Testis (tissue), 3 donors: ENCODE data around the gene ARVCF. TPM values are rescaled to one million over a fixed set of nuclear protein-coding genes. Genes with fewer than 3 reads are reported as not detected.

ENCODE experiments used
- DNase-seq: peaks from one replicate; pipeline ENCODE4 v3.0.0-alpha.2; 2019
- H3K27ac ChIP-seq, 2 donors: fragments of 200-600 bp; sonication (generic); one replicate each; pipeline ENCODE4 v1.5.1; 2019
- H3K27me3 ChIP-seq: fragments of 200-600 bp; sonication (generic); one replicate; pipeline ENCODE4 v1.5.1; 2019
- H3K36me3 ChIP-seq: fragments of 200-600 bp; sonication (generic); one replicate; pipeline ENCODE4 v1.5.1; 2017; ENCODE audit warnings: low read depth; ENCODE audit errors: missing control alignments
- H3K4me1 ChIP-seq: fragments of 200-600 bp; sonication (generic); one replicate; pipeline ENCODE4 v1.5.1; 2019
- H3K4me3 ChIP-seq, 2 donors: fragments of 200-600 bp; sonication (generic); one replicate each; pipeline ENCODE4 v1.5.1; 2017 to 2019
- H3K9me3 ChIP-seq: fragments of 200-600 bp; sonication (generic); one replicate; pipeline ENCODE4 v1.5.1; 2017
- POLR2A ChIP-seq: fragments of 450-650 bp; IDR thresholded peaks from one replicate; pipeline ENCODE4 v1.6.1; 2017; ENCODE audit warnings: antibody characterized with exemption, mild to moderate bottlenecking, moderate library complexity
- WGBS, 2 donors: methylation state at CpG; one replicate each; pipeline ENCODE4 v1.1.5; 2018; 5-methylcytosine and 5-hydroxymethylcytosine counted together
- intact Hi-C: fragments of 100-400 bp; cut with DNase I; formaldehyde crosslinking; loops from one replicate; pipeline ENCODE4 v1.15.1; 2023; ENCODE audit warnings: low total_unique reads
- polyA plus RNA-seq: library from polyadenylated mRNA; stranded (reverse); fragments of 350-450 nt; fragmentation: Illumina TruSeq; extraction: RNeasy Lipid Tissue Mini Kit (QIAGEN cat#74804); gene quantifications from one replicate; pipeline ENCODE4 v1.2.3, GENCODE V29; 2014; ENCODE audit warnings: low read depth, low replicate concordance; ENCODE audit not compliant: insufficient read depth
- total RNA-seq, 2 donors: library from RNA; depleted of rRNA; stranded (reverse); fragments of >200 nt; gene quantifications; one replicate each; pipeline ENCODE4 v1.2.3, GENCODE V29; 2016
- TF ChIP-seq, protein P1 (sequence below), 3 experiments: fragments of 450-650 bp in 2 of 3; fragments of 200-600 bp in 1 of 3; sonication (generic) in 1 of 3; IDR thresholded peaks; one replicate each; pipeline ENCODE4 v1.5.1; 2016 to 2019; ENCODE audit warnings: antibody characterized with exemption in 3 of 3, mild to moderate bottlenecking in 2 of 3, moderate library complexity in 1 of 3

ARVCF gene
- total and polyA plus RNA-seq, 3 donors from 2014 or later, result 21.1 to 57.7 (median 43.2) TPM

DNA sequence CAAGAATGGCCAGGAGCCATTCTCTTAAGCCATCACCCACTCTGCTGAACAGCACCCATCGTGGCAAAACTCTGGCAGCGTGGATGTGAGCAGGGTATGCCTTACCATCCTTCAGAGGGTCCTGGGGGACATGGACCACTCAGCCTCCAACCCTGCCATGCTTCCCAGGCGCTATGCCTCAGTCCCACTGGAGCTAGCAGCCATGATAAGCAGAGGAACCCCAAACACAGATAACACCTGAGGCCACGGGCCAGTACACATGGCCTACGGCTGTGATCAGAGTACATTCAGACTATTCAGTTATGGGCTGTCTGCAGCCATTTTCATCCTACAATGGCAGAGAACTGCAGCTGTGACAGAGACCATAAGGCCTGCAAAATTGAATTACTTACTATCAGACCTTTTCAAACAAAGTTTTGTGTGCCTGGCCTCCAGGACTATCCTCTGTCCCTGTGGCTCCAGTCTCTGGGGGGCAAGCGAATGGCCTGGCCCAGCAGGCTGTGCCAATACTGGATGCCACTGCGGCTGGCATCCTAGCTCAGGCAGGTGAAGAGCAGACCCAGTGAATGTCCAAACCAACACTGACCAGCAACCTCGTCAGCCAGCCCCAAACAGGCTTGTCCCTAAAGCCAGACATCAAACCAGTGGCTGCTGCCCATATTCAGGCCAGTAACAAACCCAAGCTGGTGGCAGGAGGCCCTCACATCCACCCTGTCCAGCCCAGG lies 6.9 kb downstream of the ARVCF start:
- DNase-seq, result no peak
- WGBS, 2 donors, result 96% methylated on average over 7 to 8 of the region's 8 CpGs
- H3K9me3 ChIP-seq, result no peaks in the 10 kb centered on the region
- TF ChIP-seq, protein P1, sequence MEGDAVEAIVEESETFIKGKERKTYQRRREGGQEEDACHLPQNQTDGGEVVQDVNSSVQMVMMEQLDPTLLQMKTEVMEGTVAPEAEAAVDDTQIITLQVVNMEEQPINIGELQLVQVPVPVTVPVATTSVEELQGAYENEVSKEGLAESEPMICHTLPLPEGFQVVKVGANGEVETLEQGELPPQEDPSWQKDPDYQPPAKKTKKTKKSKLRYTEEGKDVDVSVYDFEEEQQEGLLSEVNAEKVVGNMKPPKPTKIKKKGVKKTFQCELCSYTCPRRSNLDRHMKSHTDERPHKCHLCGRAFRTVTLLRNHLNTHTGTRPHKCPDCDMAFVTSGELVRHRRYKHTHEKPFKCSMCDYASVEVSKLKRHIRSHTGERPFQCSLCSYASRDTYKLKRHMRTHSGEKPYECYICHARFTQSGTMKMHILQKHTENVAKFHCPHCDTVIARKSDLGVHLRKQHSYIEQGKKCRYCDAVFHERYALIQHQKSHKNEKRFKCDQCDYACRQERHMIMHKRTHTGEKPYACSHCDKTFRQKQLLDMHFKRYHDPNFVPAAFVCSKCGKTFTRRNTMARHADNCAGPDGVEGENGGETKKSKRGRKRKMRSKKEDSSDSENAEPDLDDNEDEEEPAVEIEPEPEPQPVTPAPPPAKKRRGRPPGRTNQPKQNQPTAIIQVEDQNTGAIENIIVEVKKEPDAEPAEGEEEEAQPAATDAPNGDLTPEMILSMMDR (IDR thresholded peaks at IDR 0.05), result no peak
- no peak for TF ChIP-seq POLR2A
- H3K4me1 ChIP-seq, result peaks cover 3% of the 10 kb centered on the region
- intact Hi-C loops, result loop anchor here (5.0 kb wide), 1 partner anchor 37 kb away; no protein-coding TSS in a partner anchor
- no peaks in the 10 kb centered on the region for H3K27me3 ChIP-seq
- no peak overlapping the region for H3K4me3 ChIP-seq
- H3K36me3 ChIP-seq, result no peaks in the 10 kb centered on the region
- no peak overlapping the region for H3K27ac ChIP-seq

DNA sequence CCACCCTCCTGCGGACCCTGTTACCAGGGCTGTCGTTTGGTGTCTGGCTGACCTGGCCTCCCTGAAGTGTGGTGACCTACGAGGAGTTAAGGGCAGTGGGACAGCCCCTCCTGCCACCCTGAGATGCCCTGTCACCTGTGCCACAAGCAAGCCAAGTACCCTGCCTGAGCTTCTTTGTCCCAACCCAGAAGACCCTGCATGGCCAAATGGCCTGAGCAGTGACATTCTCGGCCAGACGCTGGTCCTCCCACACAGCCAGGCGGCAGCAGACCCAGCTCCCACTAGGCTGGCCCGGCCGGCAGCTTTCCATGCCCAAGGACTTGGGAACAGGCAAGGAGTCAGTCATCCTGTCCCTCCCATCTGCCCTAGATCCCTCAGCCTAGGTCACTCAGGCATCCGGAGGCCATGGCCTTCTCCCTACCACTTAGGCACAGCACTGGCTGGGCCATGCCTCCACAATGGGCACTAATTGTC lies 7.6 kb downstream of the ARVCF start:
- H3K4me1 ChIP-seq, result peaks cover 3% of the 10 kb centered on the region
- 68 to 70% methylated on average over 6 to 9 of the region's 9 CpGs for WGBS, 2 donors
- H3K9me3 ChIP-seq, result no peaks in the 10 kb centered on the region
- peak; percentile 57 for DNase-seq
- H3K27ac ChIP-seq, result no peak overlapping the region
- no peak for TF ChIP-seq POLR2A
- TF ChIP-seq, protein P1 (IDR thresholded peaks at IDR 0.05), result no peak
- no peaks in the 10 kb centered on the region for H3K27me3 ChIP-seq
- no peak overlapping the region for H3K4me3 ChIP-seq
- no peaks in the 10 kb centered on the region for H3K36me3 ChIP-seq
- intact Hi-C loops, result no loop called here

DNA sequence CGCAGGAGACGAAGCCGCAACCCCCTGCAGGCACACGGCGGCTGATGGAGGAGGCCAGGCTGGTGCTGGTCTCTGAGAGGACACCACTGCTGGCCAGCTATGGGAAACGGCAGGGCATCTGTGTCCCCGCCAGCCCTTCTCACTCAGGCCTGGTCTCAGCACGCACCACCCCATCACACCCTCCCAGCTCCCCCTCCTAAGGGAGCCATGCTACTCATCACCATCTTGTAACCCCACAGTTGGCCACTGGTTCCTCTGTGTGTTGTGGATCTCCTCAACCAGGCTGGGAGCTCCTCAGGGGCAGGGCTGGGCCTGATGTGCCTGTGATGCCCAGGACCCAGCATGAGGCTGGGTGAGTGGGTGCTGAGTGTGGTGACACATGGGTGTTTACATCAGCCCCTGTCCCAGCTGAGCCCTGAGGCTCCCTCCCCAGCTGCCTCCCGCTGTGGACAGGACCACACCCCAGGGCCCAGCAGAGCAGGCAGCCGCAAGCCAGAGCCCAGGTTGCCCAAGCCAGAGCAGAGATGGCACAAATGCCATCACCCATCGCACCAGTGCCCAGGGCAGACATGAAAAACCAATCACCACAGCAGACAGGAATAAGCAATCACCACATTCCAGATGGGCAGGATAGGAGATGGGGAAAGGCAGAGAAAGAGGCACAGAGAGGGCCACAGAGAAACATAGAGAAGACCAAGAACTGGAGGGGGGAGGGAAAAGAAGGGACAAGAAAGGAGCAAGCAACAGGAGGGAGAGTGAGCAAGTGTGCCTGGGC lies 8.2 kb downstream of the ARVCF start:
- TF ChIP-seq, protein P1 (IDR thresholded peaks at IDR 0.05), result no peak
- no peak for TF ChIP-seq POLR2A

DNA sequence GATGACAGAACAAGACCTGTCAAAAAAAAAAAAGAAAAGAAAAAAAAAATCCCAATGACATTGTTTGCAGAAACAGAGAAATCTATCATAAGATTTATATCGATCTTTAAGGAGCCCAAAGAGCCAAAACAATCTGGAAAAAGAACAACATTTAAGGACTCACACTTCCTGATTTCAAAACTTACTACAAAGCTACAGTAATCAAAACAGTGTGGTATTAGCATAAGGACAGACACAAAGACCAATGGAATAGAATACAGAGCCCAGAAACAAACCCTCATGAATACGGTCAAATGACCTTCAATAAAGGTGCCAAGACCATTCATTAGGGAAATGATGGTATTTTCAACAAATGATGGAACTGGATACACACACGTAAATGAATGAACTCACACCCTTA lies 12.2 kb downstream of the ARVCF start:
- no peak for TF ChIP-seq POLR2A
- TF ChIP-seq, protein P1 (IDR thresholded peaks at IDR 0.05), result no peak
- WGBS, 2 donors, result 92 to 95% methylated on average over 3 of the region's 3 CpGs
- Histone ChIP-seq H3K4me1 (peaks cover 3% of the 10 kb centered on the region), H3K27ac (no peak overlapping the region), H3K4me3 (no peak overlapping the region), H3K36me3 (no peaks in the 10 kb centered on the region), H3K9me3 (no peaks in the 10 kb centered on the region), H3K27me3 (no peaks in the 10 kb centered on the region)
- intact Hi-C loops, result no loop called here
- DNase-seq, result no peak

More for the DNA sequence above, 8.2 kb downstream of the ARVCF start:
- Histone ChIP-seq H3K4me1 (peaks cover 3% of the 10 kb centered on the region), H3K9me3 (no peaks in the 10 kb centered on the region), H3K27me3 (no peaks in the 10 kb centered on the region), H3K27ac (no peak overlapping the region), H3K4me3 (no peak overlapping the region), H3K36me3 (no peaks in the 10 kb centered on the region)
- no peak for DNase-seq
- intact Hi-C loops, result no loop called here
- WGBS, 2 donors, result 90 to 91% methylated on average over 10 to 11 of the region's 11 CpGs
